Measurements from ENCODE around the gene WDFY2. TPM values are rescaled to one million over a fixed set of nuclear protein-coding genes. Genes with fewer than 3 reads are reported as not detected.

Gene WDFY2
- total and polyA plus RNA-seq, 4 donors, result 3.4 to 10.5 (median 5.8) TPM

DNA sequence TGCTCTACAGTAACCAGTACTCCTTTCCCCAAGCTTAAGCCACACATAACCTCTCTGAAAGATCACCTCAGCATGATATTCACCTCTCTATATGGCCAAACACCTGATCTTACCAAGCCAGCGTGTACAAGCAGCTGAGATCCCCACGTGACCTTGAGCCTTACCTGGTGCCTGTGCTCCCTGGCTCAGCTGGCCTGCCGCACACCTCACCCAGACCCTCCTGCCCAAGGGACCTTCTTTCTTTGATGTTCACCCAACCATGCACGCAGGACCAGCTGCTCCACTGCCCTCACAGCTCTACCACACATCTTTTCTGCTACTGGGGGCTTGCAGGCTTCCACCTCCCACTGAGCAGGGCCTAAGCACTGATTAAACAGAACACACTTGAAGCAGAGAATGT lies 210.7 kb downstream of the WDFY2 start:
- TF ChIP-seq RXRA (IDR thresholded peaks at IDR 0.05), result no peak
- no peak overlapping the region for H3K9ac ChIP-seq (ENCODE audit: low read depth in 1 of 2, low read length in 2 of 2)
- no peak overlapping the region for H3K4me3 ChIP-seq (ENCODE audit: low read depth in 1 of 3, low read length in 3 of 3)
- 91% methylated on average over 4 of the region's 4 CpGs for WGBS
- peaks cover 0 to 3% (median under 1%) of the 10 kb centered on the region in 4 donors for H3K4me1 ChIP-seq (ENCODE audit: control insufficient read depth in 4 of 4, insufficient read depth in 4 of 4, low read length in 3 of 4)
- H3K9me3 ChIP-seq (ENCODE audit: control insufficient read depth in 4 of 4, low read length in 3 of 4), result no peaks in the 10 kb centered on the region
- DNase-seq (ENCODE audit: low spot score), result no peak
- H3K27me3 ChIP-seq (ENCODE audit: control insufficient read depth in 4 of 4, insufficient read depth in 4 of 4, low read length in 3 of 4), result no peaks in the 10 kb centered on the region
- H3K27ac ChIP-seq (ENCODE audit: low read depth in 1 of 2, low read length in 2 of 2), result no peak overlapping the region
- peaks cover 0 to 5% (median under 1%) of the 10 kb centered on the region in 4 donors for H3K36me3 ChIP-seq (ENCODE audit: control insufficient read depth in 4 of 4, insufficient read depth in 3 of 4, low read depth in 1 of 4, low read length in 3 of 4)

DNA sequence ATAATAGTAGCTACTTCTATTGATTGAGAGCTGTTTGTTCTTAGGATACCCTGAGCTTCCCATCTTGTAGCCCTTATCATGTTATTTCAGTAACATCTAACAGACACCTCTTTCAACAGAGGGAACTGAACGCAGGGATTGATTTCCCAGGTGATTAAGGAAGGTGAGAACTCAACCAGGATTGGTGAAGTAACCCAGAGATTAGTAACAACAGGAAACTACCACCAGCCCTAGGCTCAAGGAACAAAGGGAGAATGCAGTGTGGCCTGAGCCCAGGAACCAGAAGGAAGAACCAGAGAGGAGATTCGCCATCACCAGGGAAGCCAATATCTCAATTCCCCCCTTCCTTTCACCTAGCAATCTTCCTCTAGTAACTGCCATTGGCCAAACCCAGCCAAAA lies 211.2 kb downstream of the WDFY2 start:
- Histone ChIP-seq H3K4me3 (ENCODE audit: low read depth in 1 of 3, low read length in 3 of 3) (no peak overlapping the region), H3K36me3 (ENCODE audit: control insufficient read depth in 4 of 4, insufficient read depth in 3 of 4, low read depth in 1 of 4, low read length in 3 of 4) (peaks cover 0 to 5% (median under 1%) of the 10 kb centered on the region in 4 donors), H3K4me1 (ENCODE audit: control insufficient read depth in 4 of 4, insufficient read depth in 4 of 4, low read length in 3 of 4) (peaks cover 0 to 6% (median 1%) of the 10 kb centered on the region in 4 donors), H3K9me3 (ENCODE audit: control insufficient read depth in 4 of 4, low read length in 3 of 4) (no peaks in the 10 kb centered on the region), H3K9ac (ENCODE audit: low read depth in 1 of 2, low read length in 2 of 2) (no peak overlapping the region), H3K27me3 (ENCODE audit: control insufficient read depth in 4 of 4, insufficient read depth in 4 of 4, low read length in 3 of 4) (no peaks in the 10 kb centered on the region), H3K27ac (ENCODE audit: low read depth in 1 of 2, low read length in 2 of 2) (no peak overlapping the region)
- WGBS, result 94% methylated on average over 2 of the region's 2 CpGs
- TF ChIP-seq, protein P1, sequence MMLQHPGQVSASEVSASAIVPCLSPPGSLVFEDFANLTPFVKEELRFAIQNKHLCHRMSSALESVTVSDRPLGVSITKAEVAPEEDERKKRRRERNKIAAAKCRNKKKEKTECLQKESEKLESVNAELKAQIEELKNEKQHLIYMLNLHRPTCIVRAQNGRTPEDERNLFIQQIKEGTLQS (IDR thresholded peaks at IDR 0.05), result no peak
- TF ChIP-seq FOXA2 (IDR thresholded peaks at IDR 0.05) (no peak), NR2F2 (IDR thresholded peaks at IDR 0.05) (no peak), SP1 (IDR thresholded peaks at IDR 0.05) (no peak), FOXA1 (IDR thresholded peaks at IDR 0.05) (no peak), MAX (IDR thresholded peaks at IDR 0.05) (no peak), YY1 (IDR thresholded peaks at IDR 0.05) (no peak), GABPA (IDR thresholded peaks at IDR 0.05 in 1 of 2, conservative IDR thresholded peaks at IDR 0.05 in 1 of 2) (no peak)
- TF ChIP-seq, protein P2, sequence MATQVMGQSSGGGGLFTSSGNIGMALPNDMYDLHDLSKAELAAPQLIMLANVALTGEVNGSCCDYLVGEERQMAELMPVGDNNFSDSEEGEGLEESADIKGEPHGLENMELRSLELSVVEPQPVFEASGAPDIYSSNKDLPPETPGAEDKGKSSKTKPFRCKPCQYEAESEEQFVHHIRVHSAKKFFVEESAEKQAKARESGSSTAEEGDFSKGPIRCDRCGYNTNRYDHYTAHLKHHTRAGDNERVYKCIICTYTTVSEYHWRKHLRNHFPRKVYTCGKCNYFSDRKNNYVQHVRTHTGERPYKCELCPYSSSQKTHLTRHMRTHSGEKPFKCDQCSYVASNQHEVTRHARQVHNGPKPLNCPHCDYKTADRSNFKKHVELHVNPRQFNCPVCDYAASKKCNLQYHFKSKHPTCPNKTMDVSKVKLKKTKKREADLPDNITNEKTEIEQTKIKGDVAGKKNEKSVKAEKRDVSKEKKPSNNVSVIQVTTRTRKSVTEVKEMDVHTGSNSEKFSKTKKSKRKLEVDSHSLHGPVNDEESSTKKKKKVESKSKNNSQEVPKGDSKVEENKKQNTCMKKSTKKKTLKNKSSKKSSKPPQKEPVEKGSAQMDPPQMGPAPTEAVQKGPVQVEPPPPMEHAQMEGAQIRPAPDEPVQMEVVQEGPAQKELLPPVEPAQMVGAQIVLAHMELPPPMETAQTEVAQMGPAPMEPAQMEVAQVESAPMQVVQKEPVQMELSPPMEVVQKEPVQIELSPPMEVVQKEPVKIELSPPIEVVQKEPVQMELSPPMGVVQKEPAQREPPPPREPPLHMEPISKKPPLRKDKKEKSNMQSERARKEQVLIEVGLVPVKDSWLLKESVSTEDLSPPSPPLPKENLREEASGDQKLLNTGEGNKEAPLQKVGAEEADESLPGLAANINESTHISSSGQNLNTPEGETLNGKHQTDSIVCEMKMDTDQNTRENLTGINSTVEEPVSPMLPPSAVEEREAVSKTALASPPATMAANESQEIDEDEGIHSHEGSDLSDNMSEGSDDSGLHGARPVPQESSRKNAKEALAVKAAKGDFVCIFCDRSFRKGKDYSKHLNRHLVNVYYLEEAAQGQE (IDR thresholded peaks at IDR 0.05), result no peak
- TF ChIP-seq, protein P3, sequence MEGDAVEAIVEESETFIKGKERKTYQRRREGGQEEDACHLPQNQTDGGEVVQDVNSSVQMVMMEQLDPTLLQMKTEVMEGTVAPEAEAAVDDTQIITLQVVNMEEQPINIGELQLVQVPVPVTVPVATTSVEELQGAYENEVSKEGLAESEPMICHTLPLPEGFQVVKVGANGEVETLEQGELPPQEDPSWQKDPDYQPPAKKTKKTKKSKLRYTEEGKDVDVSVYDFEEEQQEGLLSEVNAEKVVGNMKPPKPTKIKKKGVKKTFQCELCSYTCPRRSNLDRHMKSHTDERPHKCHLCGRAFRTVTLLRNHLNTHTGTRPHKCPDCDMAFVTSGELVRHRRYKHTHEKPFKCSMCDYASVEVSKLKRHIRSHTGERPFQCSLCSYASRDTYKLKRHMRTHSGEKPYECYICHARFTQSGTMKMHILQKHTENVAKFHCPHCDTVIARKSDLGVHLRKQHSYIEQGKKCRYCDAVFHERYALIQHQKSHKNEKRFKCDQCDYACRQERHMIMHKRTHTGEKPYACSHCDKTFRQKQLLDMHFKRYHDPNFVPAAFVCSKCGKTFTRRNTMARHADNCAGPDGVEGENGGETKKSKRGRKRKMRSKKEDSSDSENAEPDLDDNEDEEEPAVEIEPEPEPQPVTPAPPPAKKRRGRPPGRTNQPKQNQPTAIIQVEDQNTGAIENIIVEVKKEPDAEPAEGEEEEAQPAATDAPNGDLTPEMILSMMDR (IDR thresholded peaks at IDR 0.05; ENCODE audit: low read depth, low read length, missing input control), result no peak
- no peak for DNase-seq (ENCODE audit: low spot score)

- WGBS, result 90% methylated on average over 7 of the region's 7 CpGs
- no peak for TF ChIP-seq RXRA (IDR thresholded peaks at IDR 0.05)
- TF ChIP-seq HNF4A (conservative IDR thresholded peaks at IDR 0.05), result no peak
- no peak for TF ChIP-seq HNF4G (IDR thresholded peaks at IDR 0.05)
- TF ChIP-seq RAD21 (IDR thresholded peaks at IDR 0.05), result no peak
- TF ChIP-seq YY1 (IDR thresholded peaks at IDR 0.05), result no peak
- no peak for TF ChIP-seq FOXA2 (IDR thresholded peaks at IDR 0.05)
- TF ChIP-seq NR2F2 (IDR thresholded peaks at IDR 0.05), result no peak
- TF ChIP-seq, protein P2 (IDR thresholded peaks at IDR 0.05), result no peak
- no peak for TF ChIP-seq FOXA1 (IDR thresholded peaks at IDR 0.05)
- no peak for TF ChIP-seq EGR1 (IDR thresholded peaks at IDR 0.05; ENCODE audit: low read depth in 2 of 2)
- TF ChIP-seq, protein P1 (IDR thresholded peaks at IDR 0.05), result no peak
- TF ChIP-seq, protein P4, sequence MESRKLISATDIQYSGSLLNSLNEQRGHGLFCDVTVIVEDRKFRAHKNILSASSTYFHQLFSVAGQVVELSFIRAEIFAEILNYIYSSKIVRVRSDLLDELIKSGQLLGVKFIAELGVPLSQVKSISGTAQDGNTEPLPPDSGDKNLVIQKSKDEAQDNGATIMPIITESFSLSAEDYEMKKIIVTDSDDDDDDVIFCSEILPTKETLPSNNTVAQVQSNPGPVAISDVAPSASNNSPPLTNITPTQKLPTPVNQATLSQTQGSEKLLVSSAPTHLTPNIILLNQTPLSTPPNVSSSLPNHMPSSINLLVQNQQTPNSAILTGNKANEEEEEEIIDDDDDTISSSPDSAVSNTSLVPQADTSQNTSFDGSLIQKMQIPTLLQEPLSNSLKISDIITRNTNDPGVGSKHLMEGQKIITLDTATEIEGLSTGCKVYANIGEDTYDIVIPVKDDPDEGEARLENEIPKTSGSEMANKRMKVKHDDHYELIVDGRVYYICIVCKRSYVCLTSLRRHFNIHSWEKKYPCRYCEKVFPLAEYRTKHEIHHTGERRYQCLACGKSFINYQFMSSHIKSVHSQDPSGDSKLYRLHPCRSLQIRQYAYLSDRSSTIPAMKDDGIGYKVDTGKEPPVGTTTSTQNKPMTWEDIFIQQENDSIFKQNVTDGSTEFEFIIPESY (IDR thresholded peaks at IDR 0.05), result no peak
These were observed 212.3 kb downstream of the WDFY2 start for GRCh38 chr13:51796546-51796945.

More at GRCh38 chr13:51796546-51796945, 212.3 kb downstream of the WDFY2 start:
- H3K9ac ChIP-seq (ENCODE audit: low read depth in 1 of 2, low read length in 2 of 2), result no peak overlapping the region
- H3K9me3 ChIP-seq (ENCODE audit: control insufficient read depth in 4 of 4, low read length in 3 of 4), result no peaks in the 10 kb centered on the region
- H3K4me1 ChIP-seq (ENCODE audit: control insufficient read depth in 4 of 4, insufficient read depth in 4 of 4, low read length in 3 of 4), result peaks cover 0 to 14% (median 5%) of the 10 kb centered on the region in 4 donors
- H3K36me3 ChIP-seq (ENCODE audit: control insufficient read depth in 4 of 4, insufficient read depth in 3 of 4, low read depth in 1 of 4, low read length in 3 of 4), result peaks cover 0 to 5% (median 0%) of the 10 kb centered on the region in 4 donors
- H3K27ac ChIP-seq (ENCODE audit: low read depth in 1 of 2, low read length in 2 of 2), result no peak overlapping the region
- H3K27me3 ChIP-seq (ENCODE audit: control insufficient read depth in 4 of 4, insufficient read depth in 4 of 4, low read length in 3 of 4), result no peaks in the 10 kb centered on the region
- no peak overlapping the region for H3K4me3 ChIP-seq (ENCODE audit: low read depth in 1 of 3, low read length in 3 of 3)
- no peak for DNase-seq (ENCODE audit: low spot score)
